ENCODE measurements around the gene IGFBP7. TPM values are rescaled to one million over a fixed set of nuclear protein-coding genes. Genes with fewer than 3 reads are reported as not detected.

The IGFBP7 gene
- total RNA-seq, 2 donors from 2014 or later: 1.1 TPM; not detected in 1

- Histone ChIP-seq H3K4me1 (ENCODE audit: control insufficient read depth, insufficient read depth, low read length) (no peaks in the 10 kb centered on the region), H3K9me3 (ENCODE audit: control insufficient read depth, low read length) (no peaks in the 10 kb centered on the region), H3K9ac (ENCODE audit: extremely low read depth, low read length, poor library complexity, severe bottlenecking) (no peak overlapping the region), H3K27ac (ENCODE audit: low read depth, low read length) (no peak overlapping the region), H3K36me3 (ENCODE audit: control insufficient read depth, insufficient read depth, low read length) (no peaks in the 10 kb centered on the region), H3K4me3 (ENCODE audit: low read length) (no peak overlapping the region), H3K27me3 (ENCODE audit: control insufficient read depth, insufficient read depth, low read length, poor library complexity, severe bottlenecking) (no peaks in the 10 kb centered on the region)
- H3K27me3 Mint-ChIP-seq (ENCODE audit: insufficient read depth): no peaks in the 10 kb centered on the region
- no peak for DNase-seq
- H3K4me3 Mint-ChIP-seq: no peak overlapping the region
- 88 to 91% methylated on average over 6 of the region's 6 CpGs for WGBS, 2 experiments (ENCODE audit: insufficient coverage in 1 of 2, insufficient read length in 1 of 2)
- TF ChIP-seq CTCF (conservative IDR thresholded peaks at IDR 0.05): no peak
- H3K27ac Mint-ChIP-seq: no peak overlapping the region
- no peaks in the 10 kb centered on the region for H3K9me3 Mint-ChIP-seq
- no peaks in the 10 kb centered on the region for H3K36me3 Mint-ChIP-seq (ENCODE audit: low read depth)
- peaks cover 15% of the 10 kb centered on the region for H3K4me1 Mint-ChIP-seq
Measured at GRCh38 chr4:57093845-57094831, 16.0 kb downstream of the IGFBP7 start.

GRCh38 chr4:57091657-57092162 lies 18.5 kb downstream of the IGFBP7 start:
- no peak overlapping the region for H3K27ac Mint-ChIP-seq
- no peaks in the 10 kb centered on the region for H3K4me1 ChIP-seq (ENCODE audit: control insufficient read depth, insufficient read depth, low read length)
- H3K4me1 Mint-ChIP-seq: peaks cover 9% of the 10 kb centered on the region
- H3K27me3 ChIP-seq (ENCODE audit: control insufficient read depth, insufficient read depth, low read length, poor library complexity, severe bottlenecking): no peaks in the 10 kb centered on the region
- H3K27me3 Mint-ChIP-seq (ENCODE audit: insufficient read depth): no peaks in the 10 kb centered on the region
- DNase-seq: no peak
- H3K27ac ChIP-seq (ENCODE audit: low read depth, low read length): no peak overlapping the region
- H3K36me3 ChIP-seq (ENCODE audit: control insufficient read depth, insufficient read depth, low read length): no peaks in the 10 kb centered on the region
- H3K9ac ChIP-seq (ENCODE audit: extremely low read depth, low read length, poor library complexity, severe bottlenecking): no peak overlapping the region
- TF ChIP-seq CTCF (conservative IDR thresholded peaks at IDR 0.05): no peak
- H3K4me3 Mint-ChIP-seq: no peak overlapping the region
- WGBS, 2 experiments (ENCODE audit: insufficient coverage in 1 of 2, insufficient read length in 1 of 2): 42% methylated on average over 3 of the region's 3 CpGs
- no peaks in the 10 kb centered on the region for H3K9me3 ChIP-seq (ENCODE audit: control insufficient read depth, low read length)
- no peaks in the 10 kb centered on the region for H3K36me3 Mint-ChIP-seq (ENCODE audit: low read depth)
- H3K9me3 Mint-ChIP-seq: no peaks in the 10 kb centered on the region
- no peak overlapping the region for H3K4me3 ChIP-seq (ENCODE audit: low read length)

GRCh38 chr4:57090079-57090478 lies 20.1 kb downstream of the IGFBP7 start:
- Histone ChIP-seq H3K4me1 (ENCODE audit: control insufficient read depth, insufficient read depth, low read length) (no peaks in the 10 kb centered on the region), H3K9ac (ENCODE audit: extremely low read depth, low read length, poor library complexity, severe bottlenecking) (no peak overlapping the region), H3K27ac (ENCODE audit: low read depth, low read length) (no peak overlapping the region), H3K9me3 (ENCODE audit: control insufficient read depth, low read length) (no peaks in the 10 kb centered on the region), H3K27me3 (ENCODE audit: control insufficient read depth, insufficient read depth, low read length, poor library complexity, severe bottlenecking) (no peaks in the 10 kb centered on the region), H3K4me3 (ENCODE audit: low read length) (no peak overlapping the region), H3K36me3 (ENCODE audit: control insufficient read depth, insufficient read depth, low read length) (no peaks in the 10 kb centered on the region)
- H3K27me3 Mint-ChIP-seq (ENCODE audit: insufficient read depth): no peaks in the 10 kb centered on the region
- H3K9me3 Mint-ChIP-seq: peaks cover 9% of the 10 kb centered on the region
- H3K4me3 Mint-ChIP-seq: no peak overlapping the region
- DNase-seq: no peak
- no peak overlapping the region for H3K27ac Mint-ChIP-seq
- no peak for TF ChIP-seq CTCF (conservative IDR thresholded peaks at IDR 0.05)
- 91 to 100% methylated on average over 3 of the region's 3 CpGs for WGBS, 2 experiments (ENCODE audit: insufficient coverage in 1 of 2, insufficient read length in 1 of 2)
- no peaks in the 10 kb centered on the region for H3K36me3 Mint-ChIP-seq (ENCODE audit: low read depth)
- H3K4me1 Mint-ChIP-seq: peaks cover 9% of the 10 kb centered on the region
